ENCODE results near the gene FCN1.

FCN1 gene

DNA sequence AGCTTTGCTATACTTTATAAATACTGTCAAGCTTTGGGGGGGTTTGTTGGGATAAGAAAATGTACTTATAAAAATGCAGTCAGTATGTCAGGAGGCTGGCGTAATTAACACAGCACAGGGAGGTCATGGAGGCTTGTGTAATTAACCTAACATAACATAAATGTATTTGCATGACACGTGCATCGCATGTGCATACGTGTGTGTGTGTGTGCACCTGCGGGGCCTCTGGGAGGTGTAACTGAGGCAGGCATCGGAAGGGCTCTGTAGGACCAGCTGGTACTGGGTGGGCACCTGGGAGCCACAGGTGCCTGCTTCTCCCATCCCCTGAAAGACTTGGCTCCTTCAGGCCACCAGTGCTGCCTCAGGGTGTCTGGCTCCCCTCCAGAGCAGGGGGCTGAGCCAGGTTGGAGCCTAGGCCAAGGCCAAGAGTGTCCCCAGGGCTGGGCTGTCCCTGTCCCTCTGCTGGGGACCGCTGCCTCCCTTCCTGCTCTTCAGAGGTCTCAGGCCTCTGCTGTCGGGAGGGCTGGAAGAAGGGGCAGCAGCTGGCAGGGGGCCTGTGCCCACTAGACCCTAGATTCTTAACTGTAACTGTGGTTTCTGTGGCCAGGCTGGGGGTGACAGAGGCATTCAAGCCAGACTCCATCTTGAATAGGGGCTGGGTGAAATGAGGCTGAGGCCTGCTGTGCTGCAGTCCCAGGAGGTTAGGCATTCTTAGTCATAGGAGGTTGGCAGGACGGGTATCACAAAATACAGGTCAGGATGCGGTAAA, 28.1 kb downstream of the FCN1 start:
- no peak for DNase-seq

DNA sequence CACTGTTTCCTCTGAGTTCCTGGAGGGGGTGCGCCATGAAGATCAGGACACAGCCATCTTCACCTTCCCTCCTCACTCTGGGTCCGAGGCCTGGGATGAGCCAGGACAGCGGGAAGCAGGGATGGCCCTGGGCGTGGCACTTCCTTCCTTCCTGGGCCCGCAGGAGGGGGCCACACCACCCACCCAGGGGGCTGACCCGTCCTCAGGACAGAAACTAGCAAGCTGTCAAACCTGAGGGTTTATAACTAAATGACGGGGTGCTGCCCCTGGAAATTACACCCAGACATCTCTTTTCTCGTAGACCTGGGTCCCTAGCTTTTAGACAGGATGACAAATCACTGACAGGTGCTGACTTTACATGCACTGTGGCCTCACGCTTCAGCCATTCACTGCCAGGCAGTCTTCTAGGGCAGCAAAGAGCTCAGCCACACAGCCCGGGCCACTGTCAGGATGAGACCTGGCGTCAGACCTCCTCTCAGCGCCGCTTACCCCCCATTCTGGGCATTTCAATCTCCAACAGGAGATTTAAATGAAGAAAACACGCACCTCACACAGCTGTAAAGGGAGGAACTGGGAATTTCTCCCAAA, 29.0 kb downstream of the FCN1 start:
- no peak for DNase-seq

DNA sequence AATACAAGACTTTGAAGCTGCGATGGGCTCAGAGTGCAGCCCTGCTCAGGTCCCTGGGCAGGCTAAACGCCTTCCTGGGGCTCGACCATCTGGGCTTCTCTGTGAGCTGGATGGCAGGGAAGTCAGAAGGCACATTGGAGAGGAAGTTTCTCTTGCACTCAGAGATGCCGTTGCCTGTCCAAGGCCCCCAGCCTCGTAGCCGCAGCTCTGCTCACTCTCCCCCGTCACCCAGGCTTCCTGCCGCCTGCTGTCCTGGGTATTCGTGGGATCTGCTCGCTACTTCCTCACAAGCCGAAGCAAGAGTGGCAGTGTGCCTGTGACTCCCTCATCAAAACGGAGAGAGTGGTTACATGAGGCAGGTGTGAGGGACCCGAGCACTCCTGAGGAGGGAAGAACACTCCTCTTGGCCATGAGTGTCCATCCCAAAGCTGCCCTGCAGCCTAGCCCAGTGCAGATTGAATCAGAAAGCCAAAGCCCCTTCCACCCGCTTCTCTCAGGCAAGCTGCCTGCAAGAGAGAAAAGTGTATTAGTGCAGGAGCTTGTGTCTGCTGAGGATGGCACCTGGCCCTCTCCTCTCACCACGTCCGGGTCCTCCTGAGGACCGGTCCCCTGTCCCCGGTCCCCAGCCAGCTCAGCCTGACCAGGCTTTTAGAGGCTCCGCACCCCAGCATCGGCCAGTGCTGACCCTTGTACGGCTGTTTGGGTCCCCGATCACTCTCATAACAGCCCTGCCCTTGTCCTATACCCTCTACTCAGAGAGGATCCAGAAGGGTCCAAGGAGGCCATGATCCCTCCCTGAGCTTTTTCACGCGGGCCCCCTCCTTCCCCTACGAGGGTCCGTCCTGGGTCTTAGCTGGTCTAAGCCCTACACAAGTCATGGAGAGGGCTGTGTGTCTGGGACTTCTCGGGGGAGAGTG, 29.8 kb downstream of the FCN1 start:
- DNase-seq: no peak

DNA sequence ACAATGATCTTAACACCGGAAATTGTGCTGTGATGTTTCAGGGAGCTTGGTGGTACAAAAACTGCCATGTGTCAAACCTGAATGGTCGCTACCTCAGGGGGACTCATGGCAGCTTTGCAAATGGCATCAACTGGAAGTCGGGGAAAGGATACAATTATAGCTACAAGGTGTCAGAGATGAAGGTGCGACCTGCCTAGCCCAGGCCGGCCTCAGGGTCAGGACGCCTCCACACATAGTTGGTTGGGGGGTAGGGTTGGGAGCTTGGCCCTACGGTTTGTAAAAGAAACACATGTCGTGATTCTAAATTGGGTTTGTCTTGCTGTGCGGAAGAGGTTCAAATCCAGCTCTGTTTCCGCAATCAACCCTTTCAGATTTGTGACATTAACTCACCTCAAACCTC, 30.5 kb downstream of the FCN1 start:
- no peak for DNase-seq

DNA sequence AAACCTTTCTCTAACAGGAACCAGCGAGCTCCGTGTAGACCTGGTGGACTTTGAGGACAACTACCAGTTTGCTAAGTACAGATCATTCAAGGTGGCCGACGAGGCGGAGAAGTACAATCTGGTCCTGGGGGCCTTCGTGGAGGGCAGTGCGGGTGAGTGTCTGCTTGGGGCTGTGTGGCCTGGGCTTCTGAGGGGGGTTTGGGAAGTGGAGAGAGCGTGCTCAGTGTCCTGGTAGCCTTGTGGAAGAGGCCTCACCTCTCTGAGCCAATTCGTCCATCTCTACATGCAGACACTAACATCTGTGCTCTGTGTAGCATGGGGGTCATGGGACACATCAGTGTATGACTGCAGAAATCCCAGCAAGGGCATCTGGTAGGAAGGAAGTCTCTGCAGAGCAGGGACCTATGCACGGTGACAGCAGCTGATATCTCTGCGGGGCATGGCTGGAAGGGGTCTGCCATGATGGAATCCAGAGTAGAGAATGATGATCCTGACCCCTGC, 31.2 kb downstream of the FCN1 start:
- no peak for DNase-seq

DNA sequence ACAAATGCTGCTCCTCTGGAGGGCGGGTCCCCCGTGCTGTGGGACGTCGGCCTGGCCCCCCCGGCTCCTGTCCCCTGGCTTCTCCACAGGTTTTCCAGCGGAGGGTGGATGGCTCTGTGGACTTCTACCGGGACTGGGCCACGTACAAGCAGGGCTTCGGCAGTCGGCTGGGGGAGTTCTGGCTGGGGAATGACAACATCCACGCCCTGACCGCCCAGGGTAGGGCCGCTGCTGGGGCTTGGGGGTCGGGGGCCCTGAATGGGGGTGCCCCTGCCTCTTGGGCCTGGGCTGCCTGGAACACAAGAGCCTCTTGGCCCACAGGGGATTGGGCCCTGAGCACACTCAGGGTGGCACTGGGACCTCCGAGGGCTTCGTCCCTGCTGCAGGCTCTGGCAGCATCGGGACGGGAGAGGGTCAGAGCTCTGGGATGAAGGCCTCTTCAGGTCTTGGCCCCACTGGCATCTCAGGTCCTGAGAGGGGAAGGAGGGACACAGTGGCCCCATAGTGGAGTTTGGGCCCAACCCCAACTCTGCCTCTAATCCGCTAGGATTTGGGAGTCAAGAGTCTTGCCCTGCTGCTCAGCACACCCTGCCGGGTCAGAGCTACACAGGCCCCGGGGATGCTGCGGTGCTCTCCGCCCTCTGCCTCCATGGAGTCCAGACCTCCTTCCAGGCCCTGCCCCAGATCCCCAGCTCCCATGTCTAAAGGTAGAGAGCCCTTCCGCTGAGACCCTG, 31.9 kb downstream of the FCN1 start:
- no peak for DNase-seq

DNA sequence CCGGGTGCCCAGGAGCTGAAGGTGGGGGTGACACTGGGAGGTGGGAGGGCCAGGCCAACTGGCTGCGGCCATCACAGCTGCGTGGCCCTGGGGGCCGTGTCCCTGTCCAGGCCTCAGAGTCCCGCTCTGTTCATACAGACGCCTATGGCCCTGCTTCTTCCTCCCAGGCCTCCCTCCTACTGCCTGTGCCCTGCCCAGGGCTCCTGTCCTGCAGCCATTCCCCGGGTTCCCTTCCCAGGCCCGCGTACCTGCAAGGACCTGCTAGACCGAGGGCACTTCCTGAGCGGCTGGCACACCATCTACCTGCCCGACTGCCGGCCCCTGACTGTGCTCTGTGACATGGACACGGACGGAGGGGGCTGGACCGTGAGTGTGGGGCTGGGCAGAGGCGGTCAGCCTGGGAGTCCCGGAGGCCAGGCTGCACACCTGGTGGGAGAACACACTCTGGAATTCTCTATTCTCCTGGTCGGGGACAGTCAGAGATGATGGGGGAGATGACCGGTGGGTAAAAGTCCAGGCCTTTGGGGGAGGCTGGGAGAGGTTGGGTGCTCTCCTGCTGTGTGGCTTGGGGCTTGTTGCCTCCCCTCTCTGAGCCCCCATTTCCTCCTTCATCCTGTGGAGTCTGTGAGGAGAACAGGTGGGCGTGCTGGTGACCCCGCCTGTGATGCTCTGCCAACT, 32.6 kb downstream of the FCN1 start:
- DNase-seq: no peak

DNA sequence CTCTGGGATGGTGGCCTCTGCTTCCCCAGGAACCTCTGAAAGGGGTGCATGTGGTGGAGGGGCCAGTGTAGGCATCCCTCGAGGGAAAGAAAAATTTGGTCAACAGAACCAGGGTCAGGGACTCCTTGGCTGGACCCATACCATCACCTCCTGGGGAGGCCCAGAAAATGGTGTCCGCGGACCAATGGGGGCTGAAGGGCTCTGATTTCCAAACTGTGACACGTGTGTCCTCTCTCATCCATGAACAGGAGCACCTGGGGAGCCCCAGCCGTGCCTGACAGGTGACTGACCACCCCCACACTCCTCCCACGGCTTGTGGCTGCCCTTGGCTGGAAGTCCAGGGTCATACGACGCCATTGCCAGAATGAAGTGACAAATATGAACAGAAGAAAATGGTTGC, 33.2 kb downstream of the FCN1 start:
- no peak for DNase-seq

DNA sequence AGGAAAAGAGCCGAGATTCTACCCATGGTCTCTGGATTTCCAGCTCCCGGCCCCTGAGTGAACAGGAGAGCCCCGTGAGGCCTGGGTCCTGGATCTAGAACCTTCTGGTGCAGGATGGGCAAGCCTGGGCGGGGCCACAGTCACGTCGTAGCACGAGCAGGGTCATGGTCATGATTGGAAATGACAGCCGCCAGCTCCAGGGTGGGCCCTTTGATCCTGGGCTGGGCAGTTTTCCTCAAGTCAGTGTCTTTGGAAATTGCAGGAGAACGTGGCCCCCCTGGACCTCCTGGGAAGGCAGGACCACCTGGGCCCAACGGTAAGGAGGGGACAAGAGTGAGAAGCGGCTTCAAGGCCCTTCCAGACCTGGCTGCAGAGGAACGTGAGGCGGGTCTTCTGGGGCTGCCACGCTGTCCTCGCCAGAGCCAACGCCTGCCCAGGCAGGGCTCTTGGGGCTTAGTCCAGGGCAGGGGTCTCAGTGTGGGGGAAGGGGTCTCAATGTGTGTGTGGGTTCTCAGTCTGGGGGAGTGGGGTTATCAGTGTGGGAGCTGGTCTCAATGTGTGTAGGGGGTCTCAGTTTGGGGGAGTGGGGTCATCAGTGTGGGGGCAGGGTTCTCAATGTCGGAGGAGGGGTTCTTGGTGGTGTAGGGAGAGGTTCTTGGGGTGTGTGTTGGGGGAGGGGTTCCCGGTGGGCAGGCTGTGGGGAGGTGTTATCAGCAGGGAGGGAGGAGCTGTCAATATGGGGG, 34.5 kb downstream of the FCN1 start:
- DNase-seq: no peak

DNA sequence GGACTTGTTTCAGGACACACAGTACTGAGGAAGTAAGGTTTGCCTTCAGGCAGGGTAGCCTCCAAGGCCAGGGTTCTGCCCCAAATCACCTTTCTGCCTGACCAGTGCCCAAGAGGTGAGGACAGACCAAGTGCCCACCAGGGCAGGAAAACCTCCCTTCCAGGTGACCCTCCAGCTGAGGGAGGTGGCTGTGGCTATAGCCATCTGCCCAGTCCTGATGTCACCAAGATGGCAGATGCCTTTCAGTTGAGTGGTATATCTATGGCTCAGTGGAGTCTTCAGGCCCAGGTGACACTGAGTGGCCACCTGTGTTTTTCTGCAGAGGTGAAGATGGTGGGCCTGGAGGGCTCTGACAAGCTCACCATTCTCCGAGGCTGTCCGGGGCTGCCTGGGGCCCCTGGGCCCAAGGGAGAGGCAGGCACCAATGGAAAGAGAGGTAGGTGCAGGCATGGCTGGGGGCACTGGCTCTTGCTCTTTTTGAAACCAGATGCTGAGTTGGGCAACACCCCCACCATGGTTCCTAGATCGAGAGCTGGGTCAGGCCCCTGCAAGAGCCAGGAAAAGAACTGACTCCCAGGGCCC, 35.4 kb downstream of the FCN1 start:
- no peak for DNase-seq

DNA sequence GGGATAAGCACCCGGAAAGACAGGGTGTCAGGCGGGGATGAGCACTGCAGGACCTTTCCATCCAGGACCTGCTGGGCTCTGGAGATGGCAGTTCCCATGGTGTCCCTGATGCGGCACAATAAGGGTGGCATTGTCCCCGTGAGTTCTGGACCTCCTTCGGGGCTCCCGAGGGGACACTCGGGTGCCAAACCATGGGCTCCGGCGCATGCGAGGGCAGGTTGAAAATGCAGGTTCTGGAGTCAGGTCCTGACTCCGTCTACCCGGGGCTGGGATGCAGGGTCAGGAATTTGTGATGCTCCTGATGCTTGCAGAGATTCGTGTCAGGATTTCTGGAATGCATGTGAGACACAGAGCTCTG, 36.4 kb downstream of the FCN1 start:
- no peak for DNase-seq

DNA sequence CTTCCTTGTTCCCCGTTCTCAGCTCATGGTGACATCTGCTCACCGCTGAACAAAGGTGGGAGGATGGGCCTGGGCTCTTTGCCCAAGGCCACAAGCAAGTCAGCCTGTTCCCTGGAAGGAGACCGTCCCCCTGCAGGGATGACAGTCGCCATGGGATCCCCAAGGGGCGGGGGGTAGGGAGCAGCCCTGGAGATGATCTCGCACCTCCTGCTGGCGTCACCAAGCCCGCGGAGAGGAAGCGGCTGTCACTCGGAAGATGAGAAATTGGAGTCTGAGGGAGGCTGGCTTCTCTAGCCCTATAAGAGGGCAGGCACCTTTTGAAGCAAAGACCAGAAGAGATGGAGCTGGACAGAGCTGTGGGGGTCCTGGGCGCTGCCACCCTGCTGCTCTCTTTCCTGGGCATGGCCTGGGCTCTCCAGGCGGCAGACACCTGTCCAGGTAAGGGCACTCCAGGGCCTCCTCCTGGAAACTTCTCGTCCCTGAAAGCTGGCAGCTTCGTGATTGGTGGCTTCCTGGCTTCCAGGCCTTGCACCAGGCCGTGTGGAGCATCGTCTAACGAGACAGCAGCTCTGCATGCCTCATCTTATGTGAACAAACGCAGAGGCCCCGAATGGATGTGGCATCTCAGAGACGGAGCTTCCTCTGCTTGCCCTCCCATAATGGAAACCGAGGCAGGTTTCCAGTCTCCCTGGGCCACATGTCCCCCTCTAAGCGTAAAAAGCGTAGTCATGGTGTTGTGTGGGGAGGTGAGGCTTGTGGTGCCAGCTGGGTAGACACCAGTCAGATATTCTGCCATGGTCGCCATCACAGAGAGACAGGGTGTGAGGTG, 37.0 kb downstream of the FCN1 start, which contains the start of gene FCN2:
Gene FCN2 (plus strand): TSS at position 327 of the 829 bp plus-strand sequence. CDS start 12 bp downstream, at position 339.
- no peak for DNase-seq

DNA sequence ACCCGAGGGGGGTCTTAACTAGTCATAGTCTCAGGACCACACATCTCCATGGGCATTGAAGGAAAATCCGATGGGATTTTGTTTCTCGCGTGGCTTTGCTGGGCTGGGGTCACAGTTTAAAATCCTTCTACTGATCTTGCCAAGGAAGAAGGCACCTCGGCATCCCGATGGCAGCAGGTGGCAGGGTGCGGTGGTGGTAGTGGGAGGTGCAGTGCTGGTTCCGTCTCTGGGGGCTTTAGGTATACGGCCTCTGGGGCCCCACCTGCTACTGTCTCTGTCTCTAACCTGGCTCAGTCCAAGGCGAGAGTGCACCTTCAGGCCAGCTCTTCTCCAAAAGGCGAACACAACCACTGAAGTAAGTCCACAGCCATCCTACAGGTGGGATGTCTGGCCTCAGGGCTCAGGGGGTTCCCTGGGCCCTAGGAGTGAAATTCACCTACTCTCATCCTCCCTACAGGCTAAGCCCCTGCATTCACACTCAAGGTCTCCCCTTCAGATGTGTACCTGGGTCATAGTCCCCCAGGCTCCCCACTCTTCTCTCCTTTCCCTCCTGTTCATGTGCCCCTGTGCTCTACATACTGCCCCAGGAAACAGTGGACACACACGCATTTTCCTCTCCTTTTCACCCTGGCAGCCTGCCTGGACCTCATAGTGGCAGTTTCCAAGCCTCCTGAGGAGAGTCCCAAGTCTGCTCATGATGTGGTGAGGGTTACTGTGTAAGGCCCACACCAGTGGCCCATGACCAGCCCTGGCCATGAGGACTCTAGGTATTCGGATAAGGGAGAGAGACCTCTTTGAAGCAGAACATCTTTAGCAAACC, 37.8 kb downstream of the FCN1 start:
- DNase-seq: no peak

DNA sequence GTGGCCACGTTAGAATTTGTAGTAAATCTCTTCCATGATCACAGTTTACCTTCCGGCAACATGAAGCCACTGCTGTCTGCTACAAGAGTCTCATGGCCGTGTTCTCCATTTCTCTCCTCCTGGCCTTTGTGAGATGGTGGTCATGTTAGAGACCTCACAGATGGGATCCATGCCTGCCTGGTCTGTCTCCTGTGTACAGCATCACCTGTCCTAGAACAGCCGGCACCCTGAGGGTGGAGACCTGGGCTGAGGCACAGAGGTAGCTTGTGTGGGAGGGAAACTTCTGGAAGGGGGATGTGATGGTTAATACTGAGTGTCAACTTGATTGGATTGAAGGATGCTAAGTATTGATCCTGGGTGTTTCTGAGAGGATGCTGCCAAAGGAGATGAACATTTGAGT, 40.2 kb downstream of the FCN1 start:
- DNase-seq: no peak

DNA sequence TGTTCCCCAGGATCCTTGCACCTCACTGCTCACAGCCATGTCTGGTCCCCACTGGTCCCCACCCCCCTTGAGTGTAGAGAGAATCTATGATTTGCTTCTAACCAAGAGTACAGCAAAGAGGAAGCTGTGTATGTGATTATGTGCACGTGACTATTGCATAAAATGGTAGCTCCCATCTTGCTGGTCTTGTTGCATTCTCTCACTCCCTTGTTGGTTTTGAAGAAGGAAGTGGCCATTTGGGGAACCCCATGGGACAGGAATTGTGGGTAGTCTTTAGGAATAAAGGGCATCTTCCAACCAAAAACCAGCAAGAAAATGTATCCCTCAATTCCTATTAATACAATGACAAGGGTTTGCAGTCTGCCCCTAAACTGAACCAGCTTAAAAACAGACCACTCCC, 42.3 kb downstream of the FCN1 start:
- DNase-seq: no peak

DNA sequence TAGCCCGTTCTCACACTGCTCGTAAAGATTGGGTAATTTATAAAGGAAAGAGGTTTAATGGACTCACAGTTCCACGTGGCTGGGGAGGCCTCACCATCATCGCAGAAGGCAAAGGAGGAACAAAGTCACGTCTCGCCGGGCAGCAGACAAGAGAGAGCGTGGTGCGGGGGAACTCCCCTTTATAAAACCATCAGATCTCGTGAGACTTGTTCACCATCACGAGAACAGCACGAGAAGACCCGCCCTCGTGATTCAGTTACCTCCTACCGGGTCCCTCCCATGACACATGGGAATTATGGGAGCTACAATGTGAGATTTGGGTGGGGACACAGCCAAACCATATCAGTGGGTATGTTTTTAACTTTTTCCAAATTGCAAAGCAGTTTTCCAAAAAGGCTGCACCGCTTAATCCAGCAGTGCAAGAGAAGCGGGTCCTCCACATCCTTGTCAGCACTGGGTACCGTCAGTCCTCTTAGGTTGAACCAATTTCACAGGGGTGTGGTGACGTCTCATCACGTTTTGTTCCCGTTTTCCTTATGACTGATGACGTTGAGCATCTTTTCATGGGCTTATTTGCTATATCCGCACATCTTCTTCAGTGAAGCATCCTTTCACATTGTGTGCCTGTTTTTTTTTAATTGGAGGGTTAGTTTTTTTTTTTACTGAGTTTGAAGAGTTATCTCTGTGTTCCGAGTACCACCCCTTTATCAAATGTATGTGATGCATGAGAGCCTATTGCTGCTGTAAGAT, 45.1 kb downstream of the FCN1 start:
- DNase-seq: no peak

DNA sequence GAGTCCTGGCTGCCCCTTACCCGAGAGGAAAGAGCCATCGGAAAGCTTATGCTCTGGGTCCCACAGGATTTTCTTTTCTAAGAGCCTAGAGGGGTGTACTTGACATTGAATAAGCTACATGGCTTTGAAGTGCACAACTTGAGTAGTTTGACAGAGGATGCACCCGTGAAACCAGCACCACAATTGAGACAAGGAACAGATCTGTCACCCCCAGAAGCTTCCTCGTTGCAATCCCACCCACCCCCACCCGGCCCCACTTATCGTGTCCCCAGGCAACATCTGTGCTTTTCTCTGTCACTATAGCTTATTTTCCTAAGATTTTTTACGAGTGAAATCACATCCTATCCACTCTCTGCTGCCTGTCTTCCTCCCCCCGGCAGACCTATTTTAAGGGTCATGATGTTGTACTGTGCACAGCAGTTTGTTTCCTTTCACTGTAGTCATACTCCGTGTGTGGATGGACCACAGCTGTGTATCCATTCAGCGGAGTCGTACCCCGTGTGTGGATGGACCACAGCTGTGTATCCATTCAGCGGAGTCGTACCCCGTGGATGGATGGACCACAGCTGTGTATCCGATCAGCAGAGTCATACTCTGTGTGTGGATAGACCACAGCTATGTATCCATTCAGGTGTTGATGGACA, 45.9 kb downstream of the FCN1 start:
- DNase-seq: no peak

Data from effector CD4-positive, alpha-beta T cell (primary cell).